Gastrocnemius medialis (tissue), 4 donors: Measurements from ENCODE around the gene PPM1M. TPM values are rescaled to one million over a fixed set of nuclear protein-coding genes. Genes with fewer than 3 reads are reported as not detected.

ENCODE experiments used
- ATAC-seq, 2 donors: fragments of 150-250 bp; one replicate each; pipeline ENCODE4 v1.9.1; 2016
- DNase-seq, 2 donors: peaks; one replicate each; pipeline ENCODE4 v3.0.0-alpha.2; 2019
- H3K27ac ChIP-seq, 4 donors: fragments of 200-600 bp; sonication (generic); 1 replicate in 1 of 4; 2 replicates in 3 of 4; pipeline ENCODE4 v1.5.1; 2016 to 2018; ENCODE audit warnings: mild to moderate bottlenecking in 2 of 4, moderate library complexity in 1 of 4
- H3K27me3 ChIP-seq, 3 donors: fragments of 200-600 bp; sonication (generic) in 2 of 3; 1 replicate in 1 of 3; 2 replicates in 2 of 3; pipeline versions ENCODE4 v1.5.1 to v1.6.0; 2016 to 2019; ENCODE audit warnings: mild to moderate bottlenecking in 1 of 3, moderate library complexity in 1 of 3
- H3K36me3 ChIP-seq, 2 donors: fragments of 200-600 bp; sonication (generic) in 1 of 2; one replicate each; pipeline ENCODE4 v1.5.1; 2017 to 2018
- H3K4me1 ChIP-seq, 2 donors: fragments of 200-600 bp; sonication (generic) in 1 of 2; one replicate each; pipeline ENCODE4 v1.5.1; 2016 to 2017; ENCODE audit warnings: mild to moderate bottlenecking in 2 of 2
- H3K4me3 ChIP-seq, 4 donors: fragments of 200-600 bp; sonication (generic) in 3 of 4; 1 replicate in 1 of 4; 2 replicates in 3 of 4; pipeline ENCODE4 v1.5.1; 2016 to 2019; ENCODE audit warnings: mild to moderate bottlenecking in 2 of 4
- H3K9me3 ChIP-seq, 3 donors: fragments of 200-600 bp; sonication (generic) in 2 of 3; 1 replicate in 1 of 3; 2 replicates in 2 of 3; pipeline ENCODE4 v1.5.1; 2016 to 2019
- CTCF ChIP-seq, 5 experiments: fragments of 450-650 bp in 3 of 5; fragments of 200-600 bp in 2 of 5; sonication (generic) in 2 of 5; IDR thresholded peaks in 4 of 5; conservative IDR thresholded peaks in 1 of 5; 1 replicate in 4 of 5; 2 replicates in 1 of 5; pipeline ENCODE4 v1.5.1; 2016 to 2019; ENCODE audit warnings: antibody characterized with exemption in 5 of 5, mild to moderate bottlenecking in 3 of 5, moderate library complexity in 3 of 5
- POLR2A ChIP-seq, 2 donors: fragments of 450-650 bp; IDR thresholded peaks; one replicate each; pipeline ENCODE4 v1.6.1; 2017; ENCODE audit warnings: antibody characterized with exemption in 2 of 2, mild to moderate bottlenecking in 2 of 2, moderate library complexity in 2 of 2
- in situ Hi-C, 4 donors: fragments of 200-750 bp; cut with MboI; loops; one replicate each; pipeline versions ENCODE4 v1.15.0 to v1.8.0; 2017; ENCODE audit warnings: low sequenced_read_pairs in 4 of 4
- intact Hi-C: fragments of 100-400 bp; cut with DNase I; formaldehyde crosslinking; loops from one replicate; pipeline ENCODE4 v1.15.1; 2023; ENCODE audit warnings: low total_unique reads
- total RNA-seq, 4 donors: library from RNA; depleted of rRNA; stranded (reverse); fragments of >200 nt; gene quantifications; one replicate each; pipeline versions ENCODE4 v1.1.0 to v1.2.3, GENCODE V29; 2016

The PPM1M gene
- total RNA-seq, 4 donors from 2014 or later, result 0.97 to 5.2 (median 3.5) TPM

GRCh38 chr3:52259448-52259847 is 13.9 kb downstream of the PPM1M start:
- ATAC-seq (no peak), DNase-seq (no peak)
- no peak overlapping the region for H3K27ac ChIP-seq
- no peaks in the 10 kb centered on the region for H3K27me3 ChIP-seq
- intact Hi-C loops, result no loop called here
- TF ChIP-seq POLR2A (IDR thresholded peaks at IDR 0.05) (no peak), CTCF (IDR thresholded peaks at IDR 0.05 in 4 of 5, conservative IDR thresholded peaks at IDR 0.05 in 1 of 5) (no peak)
- no peaks in the 10 kb centered on the region for H3K4me1 ChIP-seq
- no peak overlapping the region for H3K4me3 ChIP-seq
- in situ Hi-C loops, result no loop called here
- no peaks in the 10 kb centered on the region for H3K9me3 ChIP-seq
- peaks cover 13 to 99% of the 10 kb centered on the region in 2 donors for H3K36me3 ChIP-seq

- H3K27ac ChIP-seq, result peak overlapping the region in 2 of 4 donors; percentile 1 to 21
- H3K9me3 ChIP-seq, result no peaks in the 10 kb centered on the region
- no peak overlapping the region for H3K4me3 ChIP-seq
- in situ Hi-C loops (no loop called here), intact Hi-C loops (no loop called here)
- no peak for ATAC-seq
- no peaks in the 10 kb centered on the region for H3K4me1 ChIP-seq
- TF ChIP-seq CTCF (IDR thresholded peaks at IDR 0.05 in 4 of 5, conservative IDR thresholded peaks at IDR 0.05 in 1 of 5) (no peak), POLR2A (IDR thresholded peaks at IDR 0.05) (no peak)
- no peak for DNase-seq
- H3K27me3 ChIP-seq, result no peaks in the 10 kb centered on the region
- peaks cover 13 to 96% of the 10 kb centered on the region in 2 donors for H3K36me3 ChIP-seq
These were observed 16.9 kb downstream of the PPM1M start for GRCh38 chr3:52262447-52262846.

- TF ChIP-seq CTCF (IDR thresholded peaks at IDR 0.05 in 4 of 5, conservative IDR thresholded peaks at IDR 0.05 in 1 of 5) (no peak), POLR2A (IDR thresholded peaks at IDR 0.05) (no peak)
- no peak overlapping the region for H3K27ac ChIP-seq
- no peak overlapping the region for H3K4me3 ChIP-seq
- intact Hi-C loops (no loop called here), in situ Hi-C loops (no loop called here)
- H3K9me3 ChIP-seq, result no peaks in the 10 kb centered on the region
- ATAC-seq (no peak), DNase-seq (no peak)
- no peaks in the 10 kb centered on the region for H3K27me3 ChIP-seq
- H3K36me3 ChIP-seq, result peaks cover 11 to 94% of the 10 kb centered on the region in 2 donors
- H3K4me1 ChIP-seq, result peaks cover 7 to 13% of the 10 kb centered on the region in 2 donors
These were observed 19.8 kb downstream of the PPM1M start for GRCh38 chr3:52265387-52265786.

- DNase-seq (no peak), ATAC-seq (no peak)
- Histone ChIP-seq H3K4me1 (peaks cover 31 to 39% of the 10 kb centered on the region in 2 donors), H3K27ac (no peak overlapping the region), H3K36me3 (peaks cover 4 to 68% of the 10 kb centered on the region in 2 donors), H3K4me3 (no peak overlapping the region), H3K9me3 (no peaks in the 10 kb centered on the region), H3K27me3 (no peaks in the 10 kb centered on the region)
- in situ Hi-C loops (no loop called here), intact Hi-C loops (no loop called here)
- TF ChIP-seq POLR2A (IDR thresholded peaks at IDR 0.05) (no peak), CTCF (IDR thresholded peaks at IDR 0.05 in 4 of 5, conservative IDR thresholded peaks at IDR 0.05 in 1 of 5) (no peak)
These were observed 22.5 kb downstream of the PPM1M start for GRCh38 chr3:52268036-52268435.

GRCh38 chr3:52269776-52270175 is 24.2 kb downstream of the PPM1M start:
- no peak for ATAC-seq
- no peak for DNase-seq
- peaks cover 43 to 52% of the 10 kb centered on the region in 2 donors for H3K4me1 ChIP-seq
- in situ Hi-C loops, result no loop called here
- peaks cover 4 to 51% of the 10 kb centered on the region in 2 donors for H3K36me3 ChIP-seq
- no peaks in the 10 kb centered on the region for H3K9me3 ChIP-seq
- no peak for TF ChIP-seq CTCF (IDR thresholded peaks at IDR 0.05 in 4 of 5, conservative IDR thresholded peaks at IDR 0.05 in 1 of 5)
- no peak overlapping the region for H3K4me3 ChIP-seq
- peak overlapping the region; percentile 10 to 64 (median 45) for H3K27ac ChIP-seq
- no peaks in the 10 kb centered on the region for H3K27me3 ChIP-seq
- intact Hi-C loops, result loop anchor here (10.0 kb wide), 1 partner anchor 215 kb away; the partner anchor contains the start of gene DUSP7
